Activated T-cell treated with anti-CD3 and anti-CD28 coated beads, Interleukin-2, amount 50 U/mL, for 24 hours (primary cell): ENCODE measurements around the gene PIK3CD.
"Not testable (repeated sequence)": the region's sequence is repeated elsewhere in the genome, so short reads cannot be mapped to it uniquely, and the experiment has no call there.

ENCODE experiments used
- DNase-seq: peaks from one replicate; pipeline ENCODE4 v3.0.0-alpha.2; 2020
- H3K27ac Mint-ChIP-seq: 2 replicates; pipeline ENCODE4 v1.8.0; 2020; ENCODE audit warnings: mild to moderate bottlenecking, mixed read lengths
- H3K27me3 Mint-ChIP-seq: 2 replicates; pipeline ENCODE4 v1.8.0; 2020; ENCODE audit warnings: mixed read lengths
- H3K36me3 Mint-ChIP-seq: 2 replicates; pipeline ENCODE4 v1.8.0; 2020; ENCODE audit warnings: low read depth, mixed read lengths
- H3K4me1 Mint-ChIP-seq: 2 replicates; pipeline ENCODE4 v1.8.0; 2020; ENCODE audit warnings: low read depth, mixed read lengths
- H3K4me3 Mint-ChIP-seq: 2 replicates; pipeline ENCODE4 v1.8.0; 2020; ENCODE audit warnings: mild to moderate bottlenecking, moderate library complexity, mixed read lengths
- H3K9me3 Mint-ChIP-seq: 2 replicates; pipeline ENCODE4 v1.8.0; 2020; ENCODE audit warnings: mixed read lengths

The PIK3CD gene

GRCh38 chr1:9755441-9755995 is 104.0 kb downstream of the PIK3CD start:
- H3K4me1 Mint-ChIP-seq, result peaks cover 16% of the 10 kb centered on the region
- H3K36me3 Mint-ChIP-seq, result peaks cover 42% of the 10 kb centered on the region
- H3K27me3 Mint-ChIP-seq, result no peaks in the 10 kb centered on the region
- no peaks in the 10 kb centered on the region for H3K9me3 Mint-ChIP-seq
- peak overlapping the region; percentile 4 for H3K27ac Mint-ChIP-seq
- DNase-seq, result no peak
- H3K4me3 Mint-ChIP-seq, result no peak overlapping the region

- H3K27ac Mint-ChIP-seq, result no peak overlapping the region
Observed at GRCh38 chr1:9758559-9759121, 107.1 kb downstream of the PIK3CD start.

GRCh38 chr1:9759939-9760338 is 108.4 kb downstream of the PIK3CD start:
- DNase-seq, result no peak
- Mint-ChIP-seq H3K9me3 (no peaks in the 10 kb centered on the region), H3K4me3 (no peak overlapping the region), H3K27me3 (no peaks in the 10 kb centered on the region), H3K4me1 (peaks cover 25% of the 10 kb centered on the region), H3K27ac (no peak overlapping the region), H3K36me3 (peaks cover 20% of the 10 kb centered on the region)

More at GRCh38 chr1:9758559-9759121, 107.1 kb downstream of the PIK3CD start:
- no peaks in the 10 kb centered on the region for H3K9me3 Mint-ChIP-seq
- no peak for DNase-seq
- no peaks in the 10 kb centered on the region for H3K27me3 Mint-ChIP-seq
- H3K36me3 Mint-ChIP-seq, result peaks cover 31% of the 10 kb centered on the region
- peaks cover 19% of the 10 kb centered on the region for H3K4me1 Mint-ChIP-seq
- H3K4me3 Mint-ChIP-seq, result no peak overlapping the region

DNA sequence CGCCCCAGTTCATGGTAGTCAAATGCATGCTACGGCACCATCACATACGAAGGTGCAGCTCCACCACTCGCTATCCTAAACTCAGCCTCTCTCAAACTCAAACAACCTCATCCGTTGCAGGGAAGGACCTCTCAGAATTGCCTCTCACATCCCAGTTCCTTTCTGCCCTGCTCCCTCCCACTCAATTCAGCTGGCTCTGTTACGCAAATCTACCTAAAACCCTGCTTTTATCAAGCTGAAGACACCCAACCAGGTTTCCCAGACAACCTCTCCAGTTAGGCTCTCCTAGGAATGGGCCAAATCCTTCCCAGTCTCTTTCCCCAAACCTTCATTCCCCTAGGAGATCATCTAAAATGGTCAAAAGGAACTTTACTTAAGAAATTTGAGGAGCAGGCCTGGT is 109.3 kb downstream of the PIK3CD start:
- no peak for DNase-seq
- Mint-ChIP-seq H3K9me3 (no peaks in the 10 kb centered on the region), H3K27ac (peak overlapping the region; percentile 31), H3K36me3 (peaks cover 14% of the 10 kb centered on the region), H3K4me3 (no peak overlapping the region), H3K4me1 (peaks cover 25% of the 10 kb centered on the region), H3K27me3 (no peaks in the 10 kb centered on the region)

GRCh38 chr1:9761855-9762254 is 110.3 kb downstream of the PIK3CD start:
- peaks cover 16% of the 10 kb centered on the region for H3K36me3 Mint-ChIP-seq
- no peaks in the 10 kb centered on the region for H3K27me3 Mint-ChIP-seq
- no peak overlapping the region for H3K4me3 Mint-ChIP-seq
- no peak overlapping the region for H3K27ac Mint-ChIP-seq
- peaks cover 26% of the 10 kb centered on the region for H3K4me1 Mint-ChIP-seq
- no peaks in the 10 kb centered on the region for H3K9me3 Mint-ChIP-seq
- no peak for DNase-seq

DNA sequence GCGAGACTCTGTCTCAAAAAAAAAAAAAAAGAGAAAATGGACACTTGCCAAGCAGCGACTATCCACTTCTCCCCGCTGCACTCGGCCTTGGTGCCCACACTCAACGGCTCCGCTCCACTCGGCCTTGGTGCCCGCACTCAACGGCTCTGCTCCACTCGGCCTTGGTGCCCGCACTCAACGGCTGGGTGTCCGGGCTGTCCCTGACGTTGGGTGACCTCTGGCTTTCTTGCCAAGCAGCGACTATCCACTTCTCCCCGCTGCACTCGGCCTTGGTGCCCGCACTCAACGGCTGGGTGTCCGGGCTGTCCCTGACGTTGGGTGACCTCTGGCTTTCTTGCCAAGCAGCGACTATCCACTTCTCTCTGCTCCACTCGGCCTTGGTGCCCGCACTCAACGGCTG is 110.9 kb downstream of the PIK3CD start:
- H3K4me1 Mint-ChIP-seq, result peaks cover 28% of the 10 kb centered on the region
- DNase-seq, H3K4me3 Mint-ChIP-seq, H3K27me3 Mint-ChIP-seq, H3K9me3 Mint-ChIP-seq, H3K27ac Mint-ChIP-seq: not testable (repeated sequence)
- peaks cover 16% of the 10 kb centered on the region for H3K36me3 Mint-ChIP-seq

GRCh38 chr1:9763914-9764313 is 112.4 kb downstream of the PIK3CD start:
- Mint-ChIP-seq H3K36me3 (peaks cover 18% of the 10 kb centered on the region), H3K27me3 (no peaks in the 10 kb centered on the region), H3K4me1 (peaks cover 28% of the 10 kb centered on the region), H3K27ac (no peak overlapping the region), H3K9me3 (no peaks in the 10 kb centered on the region), H3K4me3 (no peak overlapping the region)
- DNase-seq, result no peak

- H3K36me3 Mint-ChIP-seq, result peaks cover 22% of the 10 kb centered on the region
- H3K4me3 Mint-ChIP-seq, result no peak overlapping the region
- H3K9me3 Mint-ChIP-seq, result no peaks in the 10 kb centered on the region
- H3K27me3 Mint-ChIP-seq, result no peaks in the 10 kb centered on the region
- H3K4me1 Mint-ChIP-seq, result peaks cover 33% of the 10 kb centered on the region
- no peak for DNase-seq
- H3K27ac Mint-ChIP-seq, result no peak overlapping the region
Observed at GRCh38 chr1:9764550-9764949, 113.0 kb downstream of the PIK3CD start.

DNA sequence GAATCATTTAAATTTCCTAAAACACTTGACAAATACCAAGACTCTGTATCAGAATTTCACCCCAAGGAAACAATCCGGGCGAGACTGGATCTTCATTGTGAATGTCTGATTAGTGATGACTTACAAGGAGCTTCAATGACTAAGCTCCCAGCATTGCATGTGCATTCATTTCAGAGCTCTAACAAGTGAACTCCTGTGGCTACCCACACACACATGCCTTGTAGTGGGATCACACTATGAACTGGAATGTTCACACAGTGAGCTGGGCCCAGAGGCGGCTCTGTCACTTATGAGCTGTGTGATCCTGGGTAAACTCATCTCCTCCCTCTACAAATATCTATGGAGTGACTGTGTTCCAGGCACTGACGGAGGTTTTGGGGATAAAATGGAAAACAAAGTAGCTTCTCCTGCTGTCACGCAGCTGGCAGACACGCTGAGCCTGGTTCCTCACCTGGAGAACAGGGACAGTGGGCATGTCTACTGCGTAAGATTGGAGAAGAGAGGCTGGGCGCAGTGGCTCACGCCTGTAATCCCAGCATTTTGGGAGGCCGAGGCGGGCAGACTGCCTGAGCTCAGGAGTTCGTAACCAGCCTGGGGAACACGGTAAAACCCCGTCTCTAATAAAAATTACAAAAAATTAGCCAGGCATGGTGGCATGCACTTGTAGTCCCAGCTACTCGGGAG is 115.4 kb downstream of the PIK3CD start:
- DNase-seq, result no peak
- H3K4me1 Mint-ChIP-seq, result peaks cover 23% of the 10 kb centered on the region
- no peaks in the 10 kb centered on the region for H3K9me3 Mint-ChIP-seq
- no peak overlapping the region for H3K4me3 Mint-ChIP-seq
- H3K27ac Mint-ChIP-seq, result peak overlapping the region; percentile 35
- H3K27me3 Mint-ChIP-seq, result no peaks in the 10 kb centered on the region
- peaks cover 27% of the 10 kb centered on the region for H3K36me3 Mint-ChIP-seq

DNA sequence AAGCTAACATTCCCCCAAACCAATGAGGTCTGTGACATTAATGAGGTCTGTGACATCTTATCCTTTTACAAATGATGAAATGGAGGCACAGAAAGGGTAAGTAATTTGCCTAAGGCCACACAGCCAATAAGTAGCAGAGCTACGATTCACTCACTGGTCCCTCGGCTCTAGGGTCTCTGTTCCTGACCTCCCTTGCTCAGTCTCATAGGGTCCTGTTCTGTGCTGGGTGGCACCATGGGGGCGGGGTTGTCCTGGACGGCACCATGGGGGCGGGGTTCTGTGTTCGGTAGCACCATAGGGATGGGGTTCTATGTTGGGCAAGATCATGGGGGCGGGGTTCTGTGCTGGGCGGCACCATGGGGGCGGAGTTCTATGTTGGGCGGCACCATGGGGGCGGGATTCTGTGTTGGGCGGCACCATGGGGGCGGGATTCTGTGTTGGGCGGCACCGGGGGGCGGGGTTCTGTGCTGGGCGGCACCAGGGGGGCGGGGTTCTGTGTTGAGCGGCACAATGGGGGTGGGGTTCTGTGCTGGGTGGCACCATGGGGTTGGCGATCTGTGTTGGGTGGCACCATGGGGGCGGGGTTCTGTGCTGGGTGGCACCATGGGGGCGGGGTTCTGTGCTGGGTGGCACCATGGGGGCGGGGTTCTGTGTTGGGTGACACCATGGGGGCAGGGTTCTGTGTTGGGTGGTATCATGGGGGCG is 116.6 kb downstream of the PIK3CD start:
- Mint-ChIP-seq H3K9me3 (no peaks in the 10 kb centered on the region), H3K36me3 (peaks cover 33% of the 10 kb centered on the region), H3K4me1 (peaks cover 26% of the 10 kb centered on the region), H3K27ac (no peak overlapping the region), H3K27me3 (no peaks in the 10 kb centered on the region), H3K4me3 (no peak overlapping the region)
- no peak for DNase-seq

- no peaks in the 10 kb centered on the region for H3K9me3 Mint-ChIP-seq
- H3K36me3 Mint-ChIP-seq, result peaks cover 32% of the 10 kb centered on the region
- no peak overlapping the region for H3K4me3 Mint-ChIP-seq
- no peaks in the 10 kb centered on the region for H3K27me3 Mint-ChIP-seq
- peaks cover 27% of the 10 kb centered on the region for H3K4me1 Mint-ChIP-seq
- peak overlapping the region; percentile 44 for H3K27ac Mint-ChIP-seq
- DNase-seq, result no peak
Observed at GRCh38 chr1:9768983-9769382, 117.5 kb downstream of the PIK3CD start.

DNA sequence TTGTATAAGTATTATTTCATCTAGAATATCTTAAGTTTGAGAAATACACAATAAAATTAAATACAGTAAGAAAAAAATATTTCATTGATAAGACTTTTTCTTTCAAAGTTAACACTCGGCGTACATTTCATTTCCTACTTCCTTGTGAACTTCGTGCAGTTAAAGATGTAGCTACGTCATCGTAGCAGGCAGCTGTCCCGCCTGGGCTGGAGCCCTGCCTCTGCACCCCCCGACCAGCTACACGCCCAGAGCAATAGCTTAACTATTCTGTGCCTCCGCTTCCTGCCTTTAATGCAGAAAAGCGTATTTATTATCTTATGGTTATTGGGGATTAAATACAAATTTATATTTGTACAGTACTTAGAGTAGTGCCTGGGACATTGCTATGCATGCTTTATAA is 118.8 kb downstream of the PIK3CD start:
- Mint-ChIP-seq H3K36me3 (peaks cover 32% of the 10 kb centered on the region), H3K4me1 (peaks cover 24% of the 10 kb centered on the region), H3K27me3 (no peaks in the 10 kb centered on the region), H3K9me3 (no peaks in the 10 kb centered on the region), H3K4me3 (no peak overlapping the region), H3K27ac (no peak overlapping the region)
- no peak for DNase-seq

DNA sequence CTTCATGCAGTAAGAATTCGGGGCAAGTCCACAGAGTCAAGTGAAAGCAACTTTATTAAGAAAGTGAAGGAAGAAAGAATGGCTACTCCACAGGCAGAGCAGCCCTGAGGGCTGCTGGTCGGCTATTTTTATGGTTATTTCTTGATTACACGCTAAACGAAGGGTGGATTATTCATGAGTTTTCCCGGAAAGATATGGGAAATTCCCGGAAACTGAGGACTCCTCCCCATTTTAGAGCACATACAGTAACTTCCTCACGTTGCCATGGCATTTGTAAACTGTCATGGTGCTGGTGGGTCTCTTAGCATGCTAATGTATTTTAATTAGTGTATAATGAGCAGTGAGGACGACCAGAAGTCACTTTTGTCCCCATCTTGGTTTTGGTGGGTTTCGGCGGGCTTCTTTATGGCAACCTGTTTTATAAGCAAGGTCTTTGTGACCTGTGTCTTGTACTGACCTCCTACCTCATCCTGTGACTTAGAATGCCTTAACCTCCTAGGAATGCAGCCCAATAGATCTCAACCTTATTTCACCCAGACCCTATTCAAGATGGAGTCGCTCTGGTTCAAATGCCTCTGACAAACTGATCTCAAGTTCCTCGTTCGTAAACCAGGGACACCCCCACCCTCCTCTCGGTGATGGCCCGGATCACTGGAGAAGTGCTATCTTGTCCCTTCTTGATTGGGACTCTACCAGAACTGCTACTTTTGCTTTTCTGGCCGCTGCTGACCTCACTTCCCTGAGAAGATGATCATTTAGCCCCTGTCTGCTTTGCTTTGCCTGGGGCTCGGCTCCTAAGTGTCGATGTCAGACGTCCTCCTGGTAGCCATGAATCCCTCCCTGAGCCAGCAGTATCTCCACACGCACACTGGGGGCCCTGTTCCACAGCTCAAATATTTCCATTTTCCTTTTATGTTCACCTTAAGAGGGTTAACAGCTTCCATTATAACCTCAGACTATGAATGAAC is 123.5 kb downstream of the PIK3CD start:
- Mint-ChIP-seq H3K9me3 (no peaks in the 10 kb centered on the region), H3K4me3 (no peak overlapping the region), H3K27ac (peak overlapping the region; percentile 12)

GRCh38 chr1:9776685-9777084 is 125.2 kb downstream of the PIK3CD start:
- Mint-ChIP-seq H3K27ac (no peak overlapping the region), H3K36me3 (peaks cover 17% of the 10 kb centered on the region), H3K4me1 (peaks cover 30% of the 10 kb centered on the region), H3K4me3 (no peak overlapping the region), H3K9me3 (no peaks in the 10 kb centered on the region), H3K27me3 (no peaks in the 10 kb centered on the region)
- DNase-seq, result no peak

More for the DNA sequence above, 123.5 kb downstream of the PIK3CD start:
- H3K27me3 Mint-ChIP-seq, result no peaks in the 10 kb centered on the region
- peaks cover 26% of the 10 kb centered on the region for H3K4me1 Mint-ChIP-seq
- no peak for DNase-seq
- H3K36me3 Mint-ChIP-seq, result peaks cover 24% of the 10 kb centered on the region
